Mesenteric fat pad (tissue), 1 donor: ENCODE measurements around the gene NFATC2. TPM values are rescaled to one million over a fixed set of nuclear protein-coding genes. Genes with fewer than 3 reads are reported as not detected.

Source experiments
- DNase-seq: peaks from one replicate; pipeline ENCODE4 v3.0.0-alpha.2; 2020; ENCODE audit warnings: low spot score
- total RNA-seq: library from RNA; stranded (reverse); fragmentation: NEBNext Ultra II Directional; extraction: Animal tissue kit (Norgen Biotek cat#: 25700); gene quantifications from one replicate; pipeline ENCODE4 v1.2.1, GENCODE V29; 2021
- donor health status: DM: yes; HTN: yes; CAD: no.

NFATC2 gene
- total RNA-seq, 1 donor from 2014 or later: 9.3 TPM

DNA sequence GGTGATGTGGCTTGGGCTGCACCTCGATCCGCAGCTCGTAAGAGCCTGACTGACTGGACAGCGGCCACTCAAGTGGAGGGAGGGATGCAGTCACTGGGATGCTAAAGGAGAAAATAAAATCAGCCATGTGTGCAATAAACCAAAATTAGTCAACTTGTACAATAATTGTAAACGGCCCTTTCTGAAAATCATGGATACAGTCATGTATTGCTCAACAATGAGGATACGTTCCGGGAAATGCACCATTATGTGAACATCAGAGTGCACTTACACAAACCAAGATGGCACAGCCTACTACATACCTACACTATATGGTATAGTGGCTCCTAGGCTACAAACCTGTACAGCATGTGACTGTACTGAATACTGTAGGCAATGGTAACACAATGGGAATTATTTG is 25.7 kb downstream of the NFATC2 start:
- no peak for DNase-seq

DNA sequence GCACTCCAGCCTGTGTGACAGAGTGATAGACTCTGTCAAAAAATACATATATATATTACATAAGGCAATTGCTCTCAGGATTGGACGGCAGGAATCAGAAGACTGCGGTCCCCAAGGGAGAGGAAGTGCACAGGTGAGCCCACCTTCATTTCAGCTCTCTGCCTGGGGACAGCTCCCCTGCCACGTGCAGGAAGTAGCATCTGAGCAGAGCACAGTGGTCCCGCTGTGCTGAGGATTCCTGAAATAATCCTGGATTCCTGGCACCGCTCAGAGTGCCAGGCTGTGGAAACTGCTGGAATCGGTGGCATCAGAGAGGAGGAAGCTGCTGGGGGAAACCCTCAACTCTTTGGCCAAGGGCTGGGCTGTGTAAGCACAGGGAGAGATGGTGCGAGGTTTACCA is 27.7 kb downstream of the NFATC2 start:
- DNase-seq: no peak

DNA sequence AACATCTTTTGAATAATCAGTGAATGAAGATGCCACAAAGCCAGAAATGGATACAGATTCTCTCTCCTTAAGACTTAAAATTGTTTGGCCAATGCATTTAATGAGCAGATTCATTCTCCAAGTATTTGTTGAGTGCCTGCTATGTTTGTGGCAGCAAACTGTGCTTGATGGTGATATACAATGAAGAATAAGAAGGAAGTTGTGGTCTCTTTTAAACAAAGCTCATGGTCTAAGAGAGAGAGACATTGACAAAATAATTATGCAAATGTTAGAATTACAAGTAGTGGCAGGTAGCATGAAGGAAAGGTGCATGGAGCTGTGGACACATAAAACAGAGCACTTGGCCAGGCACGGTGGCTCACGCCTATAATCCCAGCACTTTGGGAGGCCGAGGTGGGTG is 28.3 kb downstream of the NFATC2 start:
- DNase-seq: no peak

DNA sequence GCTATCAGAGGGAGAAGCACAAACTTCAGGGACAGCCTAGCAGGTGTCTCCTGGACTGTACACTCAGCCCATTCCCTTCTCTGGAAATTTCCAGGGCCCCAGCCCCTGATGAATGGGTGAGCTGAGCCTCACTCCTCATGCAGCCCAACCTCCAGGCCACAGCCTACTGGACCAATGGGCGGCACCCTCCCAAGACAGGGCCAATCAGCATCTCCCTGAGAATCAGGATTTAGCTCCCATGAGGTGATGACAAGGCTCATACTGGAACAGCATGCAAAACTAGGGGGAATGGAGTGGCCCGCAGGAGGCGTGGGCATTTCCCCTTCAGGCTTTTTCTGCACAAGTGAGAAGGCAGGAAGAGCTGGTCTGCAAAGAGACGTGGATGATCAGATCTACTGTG is 29.0 kb downstream of the NFATC2 start:
- no peak for DNase-seq

DNA sequence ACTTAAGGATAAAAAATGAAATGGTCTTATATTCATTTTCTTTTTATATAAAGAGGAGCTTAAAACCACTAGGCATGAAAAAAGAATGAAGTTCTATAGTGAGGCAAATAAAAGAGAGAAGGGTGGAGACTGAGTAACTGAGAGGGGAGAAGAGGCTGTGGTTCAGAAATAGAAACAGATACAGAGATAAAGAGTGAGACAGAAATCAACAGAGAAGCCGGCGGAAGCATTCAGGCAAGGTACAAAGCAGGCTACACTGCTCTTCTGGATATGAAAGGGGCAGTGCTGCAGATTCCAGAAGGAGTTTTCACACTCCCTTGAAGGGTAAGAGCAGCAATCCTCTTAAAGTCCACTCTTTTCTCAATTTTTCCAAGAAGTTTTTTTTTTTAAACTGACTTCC is 29.9 kb downstream of the NFATC2 start:
- DNase-seq: no peak

DNA sequence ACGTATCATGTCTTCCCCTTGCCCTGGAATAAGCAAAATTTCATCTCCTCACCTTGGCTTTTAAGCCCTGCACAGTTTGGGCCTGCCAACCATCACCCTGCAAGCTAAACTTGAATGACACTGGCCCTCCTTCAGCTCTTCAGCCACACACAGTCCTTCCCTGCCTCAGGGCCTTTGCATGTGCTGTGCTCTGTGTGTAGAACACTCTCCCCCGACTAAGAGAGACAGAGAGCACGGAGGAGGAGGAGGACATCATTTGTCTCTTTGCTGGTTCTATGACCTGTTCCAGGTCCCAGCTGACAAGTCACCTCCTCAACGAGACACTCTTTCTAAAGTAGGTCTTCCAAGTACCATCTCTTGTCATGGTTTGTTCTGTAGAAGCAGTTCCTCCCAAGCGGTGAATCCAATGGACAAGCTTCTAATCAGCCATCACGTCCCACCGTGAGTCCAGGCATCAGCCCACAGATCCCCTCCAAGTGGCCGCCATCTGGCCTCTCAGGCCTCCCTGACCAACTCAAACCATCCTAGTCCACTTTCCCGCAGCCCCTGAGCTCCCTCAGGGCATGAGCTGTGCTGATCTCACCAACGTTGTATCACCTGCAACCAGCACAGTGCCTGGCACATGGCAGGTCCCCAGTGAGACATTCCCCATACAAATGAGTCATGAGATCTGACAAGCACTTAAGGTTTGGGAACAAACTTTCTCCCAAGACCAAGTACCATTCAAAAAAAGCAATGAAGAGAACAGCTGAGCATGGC is 30.5 kb downstream of the NFATC2 start:
- no peak for DNase-seq

DNA sequence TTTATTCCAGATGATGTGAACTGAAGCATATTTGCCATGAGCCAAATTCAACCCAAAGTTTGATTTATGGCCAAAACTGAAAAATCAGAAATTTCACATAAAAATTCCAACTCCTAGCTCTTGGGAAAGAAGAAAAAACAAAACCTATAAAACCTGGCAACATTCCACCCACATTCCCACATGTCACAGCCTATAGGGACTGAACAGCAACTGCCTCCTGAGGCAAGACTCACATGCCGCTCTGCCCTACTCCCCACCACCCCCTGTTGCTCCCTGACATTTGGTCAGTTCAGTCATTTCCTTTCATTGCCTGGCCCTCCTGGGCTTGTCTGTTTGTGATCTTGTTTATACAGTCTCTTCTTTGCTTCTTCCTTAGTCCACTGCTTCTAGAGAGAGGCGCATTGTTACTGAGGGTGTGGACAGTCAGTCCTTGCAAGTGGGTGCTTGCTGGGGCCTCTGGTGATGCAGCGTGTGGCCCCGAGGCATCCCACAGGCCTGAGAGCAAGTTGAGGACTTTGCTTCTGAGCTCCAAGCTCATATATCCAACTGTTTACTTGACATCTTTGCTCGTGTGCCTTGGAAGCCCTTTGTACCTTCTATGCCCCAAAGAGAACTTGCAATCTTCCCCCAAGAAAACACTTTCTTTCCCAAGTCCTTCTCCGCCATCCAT is 31.4 kb downstream of the NFATC2 start:
- DNase-seq: no peak

DNA sequence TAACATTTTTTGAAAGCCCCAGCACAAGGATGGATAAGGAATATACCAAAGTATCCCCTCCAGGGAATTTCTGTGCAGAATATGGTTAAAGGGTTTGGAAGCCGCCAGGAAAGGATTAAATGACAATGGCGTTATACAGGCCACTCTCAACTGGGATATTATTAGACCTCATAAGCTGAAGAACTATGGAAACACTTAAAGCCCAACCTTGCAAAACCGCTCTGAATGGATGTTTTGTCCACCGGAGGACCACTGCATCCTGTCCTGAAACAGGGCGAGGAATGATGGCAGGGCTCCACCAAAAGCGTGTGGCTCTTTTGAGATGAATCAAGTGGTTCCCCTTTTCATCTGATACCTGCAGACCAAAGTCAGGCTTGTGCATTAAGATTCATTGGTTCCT is 32.4 kb downstream of the NFATC2 start:
- DNase-seq: no peak

DNA sequence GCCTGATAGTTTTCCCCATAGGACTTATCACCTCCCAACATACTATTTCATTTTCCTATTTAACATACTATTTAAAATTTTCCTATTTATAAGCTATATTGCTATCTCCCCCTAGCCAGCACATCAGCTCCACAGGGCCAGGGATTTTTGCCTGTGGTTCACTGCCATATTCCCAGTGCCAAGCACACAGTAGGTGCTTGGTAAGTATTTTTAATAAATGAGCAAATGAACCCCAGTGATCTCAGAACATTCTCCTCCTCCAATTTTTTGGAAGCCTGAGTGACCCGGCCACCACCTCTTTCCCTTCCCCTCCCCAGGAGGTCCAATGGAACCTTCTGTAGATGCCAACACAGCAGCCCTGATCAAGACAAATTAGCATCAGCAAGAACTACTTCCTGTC is 33.3 kb downstream of the NFATC2 start:
- no peak for DNase-seq

DNA sequence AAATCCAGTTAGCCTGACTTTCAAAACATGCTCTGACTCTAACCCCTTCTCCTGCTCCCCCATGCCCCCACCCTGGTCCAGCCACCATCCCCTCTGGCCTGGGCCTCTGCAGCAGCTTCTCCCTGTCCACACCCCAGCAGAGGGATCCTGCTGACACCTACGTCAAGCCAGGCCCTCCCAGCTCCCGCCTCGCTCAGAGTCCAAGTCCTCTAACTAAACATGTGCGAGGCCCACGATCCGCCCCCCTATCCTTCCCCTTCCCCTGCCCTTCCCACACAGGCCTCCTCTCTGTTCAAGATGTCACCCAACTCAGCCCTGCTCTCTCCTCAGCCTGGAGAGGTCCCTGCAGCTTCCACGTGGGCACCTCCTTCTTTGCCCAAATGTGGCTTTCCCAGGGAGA is 33.7 kb downstream of the NFATC2 start:
- DNase-seq: no peak

DNA sequence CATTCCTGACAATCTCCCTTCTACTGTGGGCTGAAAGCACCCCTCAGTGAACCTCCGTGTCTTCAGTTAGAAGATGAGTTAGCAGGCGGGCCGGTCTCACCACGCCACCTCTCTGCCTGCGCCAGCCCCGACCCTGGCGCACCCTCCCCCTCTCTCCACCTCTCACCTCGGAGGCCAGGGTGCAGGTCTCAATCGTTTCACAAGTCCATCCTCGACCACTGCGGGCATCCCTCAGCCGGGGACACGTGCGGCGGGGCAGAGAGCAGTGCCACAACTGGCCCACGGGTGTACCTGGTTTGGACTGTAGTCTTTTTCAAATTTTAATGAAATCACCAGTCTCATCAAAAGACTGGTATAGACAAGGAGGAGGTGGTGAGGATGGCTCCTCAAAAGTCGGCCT is 34.4 kb downstream of the NFATC2 start:
- DNase-seq: no peak

DNA sequence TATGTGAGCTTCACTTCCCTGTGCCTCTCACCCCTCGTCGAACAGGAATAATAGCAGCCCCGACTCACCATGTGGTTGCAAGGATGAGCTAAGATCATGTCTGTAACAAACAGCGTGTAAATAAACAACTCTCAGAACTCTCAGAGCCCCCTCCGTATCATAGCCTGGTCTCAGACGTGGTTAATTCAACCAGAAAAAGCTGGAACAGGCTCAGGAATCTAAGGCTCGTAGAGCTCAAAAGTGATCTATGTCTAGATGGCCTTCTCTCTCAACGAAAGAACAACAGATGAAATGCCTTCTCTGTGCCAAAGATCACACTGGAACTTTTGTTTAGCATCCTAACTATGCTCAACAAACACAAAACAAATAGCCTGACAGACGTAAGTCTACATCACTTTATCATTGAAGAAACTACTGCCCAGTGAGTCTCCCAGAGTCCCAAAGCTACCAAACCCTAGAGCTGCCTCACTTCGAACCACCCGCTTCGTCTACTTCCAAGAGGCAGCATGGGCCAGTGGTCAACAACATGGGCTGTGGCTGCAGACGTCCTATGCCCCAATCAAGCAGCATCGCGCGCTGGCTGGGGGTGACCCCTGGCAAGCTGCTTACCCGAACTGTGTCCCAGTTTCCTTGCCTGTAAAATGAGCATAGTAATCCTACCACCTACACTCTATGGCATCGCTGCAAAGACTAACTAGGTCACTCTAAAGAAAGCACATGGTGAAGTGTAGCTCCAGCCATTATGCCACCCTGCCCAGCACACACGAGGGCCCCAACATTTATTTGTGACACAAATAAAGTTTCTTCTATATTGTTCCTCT is 35.1 kb downstream of the NFATC2 start:
- no peak for DNase-seq

DNA sequence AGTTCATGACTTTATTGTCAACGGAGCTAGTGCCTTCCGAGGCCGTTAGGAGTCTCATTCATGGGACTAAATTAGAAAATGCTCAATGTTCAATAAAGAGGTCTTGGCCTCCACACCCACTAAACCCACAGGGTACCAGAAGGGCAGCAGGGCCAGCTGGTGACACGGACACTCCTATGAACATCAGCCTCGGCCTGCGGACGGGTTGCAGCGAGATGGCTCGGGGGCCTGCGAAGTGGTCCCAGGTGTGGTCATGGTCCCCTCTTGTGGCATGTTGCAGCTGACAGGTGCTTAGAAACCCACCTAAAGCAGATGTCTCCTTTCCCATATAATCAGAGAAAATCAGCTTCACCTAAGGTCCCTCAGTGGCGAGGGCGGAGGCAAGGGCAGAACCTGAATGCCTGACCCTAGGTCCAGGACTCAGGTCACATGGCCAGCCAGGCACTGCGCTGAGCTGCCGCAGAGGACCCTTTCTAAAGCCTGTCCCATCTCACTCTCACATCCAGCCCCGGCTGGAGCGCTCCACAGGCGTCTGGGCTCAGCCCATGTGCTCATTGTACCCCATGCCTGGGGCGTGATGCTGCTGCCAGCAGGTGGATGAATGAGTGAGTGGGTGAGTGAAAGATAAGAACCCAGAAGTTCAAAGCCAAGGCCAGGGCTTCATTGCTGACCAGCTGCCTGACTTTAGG is 35.8 kb downstream of the NFATC2 start:
- no peak for DNase-seq

DNA sequence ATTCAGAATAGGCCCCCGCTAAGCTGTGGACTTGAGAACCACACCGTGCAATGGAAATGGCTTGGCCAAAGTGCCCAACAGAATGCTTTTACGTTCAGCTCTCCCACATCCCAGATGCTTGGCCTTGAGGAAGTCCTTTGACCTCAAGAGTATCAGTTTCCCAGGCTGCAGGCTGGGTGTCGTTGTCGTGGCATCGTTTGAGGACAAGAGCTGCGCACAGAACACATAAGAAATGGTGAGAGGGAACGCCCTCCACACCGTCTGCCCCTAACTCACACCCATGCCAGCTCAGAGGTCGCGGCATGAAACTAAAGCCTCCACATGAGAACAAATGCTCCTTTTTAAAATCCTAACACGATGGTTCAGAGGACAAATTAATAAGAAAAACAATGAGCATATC is 37.0 kb downstream of the NFATC2 start:
- no peak for DNase-seq

DNA sequence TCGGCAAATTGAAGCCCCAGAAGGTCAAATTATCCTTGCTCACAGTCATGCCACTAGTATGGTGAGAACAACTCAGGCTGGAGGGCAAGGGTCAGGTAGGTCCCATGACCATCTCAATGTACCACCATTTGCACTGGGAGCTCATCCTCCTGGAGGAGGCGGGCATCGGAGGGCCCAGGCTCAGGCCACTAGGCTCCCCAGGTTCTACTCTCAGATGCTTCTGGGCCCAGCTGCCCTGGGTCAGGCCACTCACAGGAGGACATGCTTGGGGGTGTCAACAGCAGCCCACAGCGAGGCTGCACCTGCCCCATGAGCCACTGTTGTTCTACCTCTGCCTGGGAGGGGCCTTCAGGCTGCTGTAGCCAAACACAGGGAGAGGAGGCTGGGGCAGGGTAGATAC is 39.1 kb downstream of the NFATC2 start:
- no peak for DNase-seq

DNA sequence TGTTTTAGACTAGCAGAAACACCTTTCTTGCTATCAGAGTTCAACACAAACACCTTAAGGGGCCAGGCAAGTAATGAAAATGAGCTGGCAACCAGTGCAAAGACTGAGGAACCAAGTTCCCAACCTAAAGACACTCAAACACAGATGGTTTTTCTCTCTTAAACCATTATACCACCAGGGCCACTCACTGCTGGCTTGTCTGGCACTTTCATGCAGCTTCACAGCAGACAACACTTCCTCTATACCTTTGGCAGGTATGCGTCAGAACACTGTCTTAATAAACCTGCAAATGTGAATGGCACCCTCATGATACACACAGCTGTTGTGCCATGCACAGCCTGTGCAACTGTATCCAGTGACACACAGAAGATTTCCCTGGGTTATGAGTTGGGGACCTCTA is 41.6 kb downstream of the NFATC2 start:
- peak; percentile 20 for DNase-seq

DNA sequence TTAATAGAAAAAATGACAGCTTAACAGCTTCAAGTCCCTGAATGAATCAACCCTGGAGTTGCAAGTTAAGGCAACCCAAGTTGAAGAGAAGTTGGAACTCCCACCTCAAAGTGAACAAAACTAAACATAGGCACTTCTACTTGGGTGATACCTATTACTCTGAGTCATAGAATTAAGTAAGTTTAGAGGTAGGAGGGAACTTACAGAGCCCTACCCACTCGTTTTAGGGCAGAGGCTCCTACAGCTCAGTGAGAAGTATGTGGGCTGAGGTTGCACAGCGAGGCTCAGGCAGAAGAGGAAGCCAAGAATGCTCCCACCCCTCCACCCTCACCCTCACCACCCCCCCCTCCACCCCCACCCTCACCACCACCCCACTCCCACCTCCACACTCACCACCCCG is 42.2 kb downstream of the NFATC2 start:
- peak; percentile 4 for DNase-seq

DNA sequence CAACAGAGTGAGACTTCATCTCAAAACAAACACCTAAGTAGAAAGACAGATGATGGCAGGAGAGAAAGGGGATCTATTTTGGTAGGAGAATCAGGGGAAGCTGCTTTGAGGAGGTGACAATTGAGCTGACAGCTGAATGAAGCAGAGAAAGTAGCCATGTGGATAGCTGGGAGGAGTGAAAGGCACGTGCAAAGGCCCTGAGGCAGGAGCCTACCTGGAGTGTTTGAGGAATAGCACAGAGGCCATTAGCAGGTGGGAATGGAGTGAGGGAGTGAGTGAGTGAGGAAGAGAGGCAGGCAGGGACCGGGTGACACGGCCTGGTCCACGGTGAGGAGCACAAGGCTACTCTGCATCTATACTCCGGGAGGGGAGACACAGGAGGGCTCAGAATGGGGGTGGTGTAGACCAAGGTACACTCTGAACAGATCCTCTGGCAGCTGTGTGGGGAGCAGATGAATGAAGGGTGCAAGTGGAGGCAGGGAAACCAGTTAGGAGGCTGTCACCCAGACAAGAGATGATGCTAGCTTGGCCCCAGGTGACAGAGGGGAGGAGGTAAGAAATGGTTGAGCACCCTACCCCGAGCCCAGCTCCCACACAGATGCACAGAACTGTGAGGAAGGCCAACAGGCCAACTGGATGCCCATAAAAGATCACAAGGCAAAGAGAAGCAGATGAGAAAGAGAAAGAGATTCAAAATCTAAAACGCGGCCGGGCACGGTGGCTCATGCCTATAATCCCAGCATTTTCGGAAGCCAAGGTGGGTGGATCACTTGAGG is 43.6 kb downstream of the NFATC2 start:
- DNase-seq: no peak

DNA sequence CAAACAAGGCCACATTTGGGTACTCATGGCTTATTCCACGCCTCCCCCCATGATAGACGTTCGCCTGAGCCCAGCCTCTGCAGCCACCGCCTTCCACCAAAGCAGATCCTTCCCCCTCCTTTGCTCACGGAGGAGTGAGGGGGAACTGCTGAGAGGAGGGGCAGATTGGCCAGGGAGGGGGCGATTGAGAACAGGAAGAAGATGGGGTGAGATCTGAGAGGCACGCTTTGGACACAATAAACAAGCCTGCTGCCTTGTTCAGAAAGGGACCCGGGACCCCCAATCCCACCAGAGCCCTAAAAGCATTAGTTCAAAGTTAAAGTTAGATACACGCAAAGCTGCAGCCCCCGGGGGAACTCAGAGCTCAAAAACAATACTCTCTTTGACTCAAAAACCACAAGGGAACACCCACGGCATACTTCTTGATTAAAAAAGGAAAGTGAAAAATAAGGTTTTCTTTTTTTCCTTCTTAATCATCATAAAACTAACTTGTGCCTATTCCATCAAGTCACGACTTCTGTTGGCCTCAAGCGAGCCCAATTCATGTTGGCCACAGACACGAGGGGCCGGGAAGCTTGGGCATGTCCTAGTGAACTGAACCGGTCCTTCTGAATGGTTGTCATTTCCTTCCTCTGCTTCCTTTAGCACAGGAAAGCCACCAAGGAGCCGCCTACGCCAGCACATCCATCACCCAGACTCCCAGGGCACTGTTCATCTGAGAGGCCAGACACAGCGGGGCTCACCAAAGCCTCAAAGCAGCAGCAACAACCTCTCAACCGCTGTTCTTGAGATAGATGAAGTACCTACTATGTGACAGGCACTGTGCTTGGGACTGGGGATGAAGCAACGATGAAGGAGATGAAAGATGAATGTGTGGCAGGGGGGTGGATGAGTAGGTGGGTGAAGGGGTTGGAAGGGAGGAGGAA is 44.7 kb downstream of the NFATC2 start:
- DNase-seq: peak; percentile 83

DNA sequence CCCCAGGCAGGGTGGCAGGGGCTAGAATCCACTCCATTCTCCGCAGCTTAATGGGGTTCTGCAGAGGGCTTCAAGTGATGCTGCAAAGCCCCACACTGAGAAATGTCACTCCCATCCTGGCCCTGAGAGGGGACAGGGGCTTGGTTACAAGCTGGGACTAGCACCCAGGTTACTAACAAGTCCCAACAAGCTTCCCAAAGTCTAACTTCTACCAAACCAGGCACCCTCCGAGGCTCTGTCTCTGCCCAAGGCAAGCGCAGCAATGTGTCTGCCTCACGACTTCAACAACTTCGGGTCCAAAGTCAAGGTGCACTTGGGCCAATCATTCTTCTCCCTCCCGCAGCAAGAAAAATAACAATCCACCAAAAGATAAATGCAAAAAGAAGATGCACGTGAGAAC is 45.6 kb downstream of the NFATC2 start:
- peak; percentile 53 for DNase-seq
